GM19025 (cell line): ENCODE data around the gene C1QTNF4.
"Not testable (repeated sequence)": the region's sequence is repeated elsewhere in the genome, so short reads cannot be mapped to it uniquely, and the experiment has no call there.

ENCODE experiments used
- ATAC-seq: cut with Tn5 transposase; IDR thresholded peaks from one replicate; pipeline ENCODE4 v1.9.1; 2021; ENCODE audit warnings: mild to moderate bottlenecking, low read depth, moderate library complexity; ENCODE audit not compliant: unreplicated experiment

The C1QTNF4 gene

GRCh38 chr11:47593934-47594855, at the start of gene C1QTNF4:
Gene C1QTNF4, minus strand, starts transcription at chr11:47594411. Its CDS starts 3,601 bp downstream, at chr11:47590810.
- no peak for ATAC-seq

DNA sequence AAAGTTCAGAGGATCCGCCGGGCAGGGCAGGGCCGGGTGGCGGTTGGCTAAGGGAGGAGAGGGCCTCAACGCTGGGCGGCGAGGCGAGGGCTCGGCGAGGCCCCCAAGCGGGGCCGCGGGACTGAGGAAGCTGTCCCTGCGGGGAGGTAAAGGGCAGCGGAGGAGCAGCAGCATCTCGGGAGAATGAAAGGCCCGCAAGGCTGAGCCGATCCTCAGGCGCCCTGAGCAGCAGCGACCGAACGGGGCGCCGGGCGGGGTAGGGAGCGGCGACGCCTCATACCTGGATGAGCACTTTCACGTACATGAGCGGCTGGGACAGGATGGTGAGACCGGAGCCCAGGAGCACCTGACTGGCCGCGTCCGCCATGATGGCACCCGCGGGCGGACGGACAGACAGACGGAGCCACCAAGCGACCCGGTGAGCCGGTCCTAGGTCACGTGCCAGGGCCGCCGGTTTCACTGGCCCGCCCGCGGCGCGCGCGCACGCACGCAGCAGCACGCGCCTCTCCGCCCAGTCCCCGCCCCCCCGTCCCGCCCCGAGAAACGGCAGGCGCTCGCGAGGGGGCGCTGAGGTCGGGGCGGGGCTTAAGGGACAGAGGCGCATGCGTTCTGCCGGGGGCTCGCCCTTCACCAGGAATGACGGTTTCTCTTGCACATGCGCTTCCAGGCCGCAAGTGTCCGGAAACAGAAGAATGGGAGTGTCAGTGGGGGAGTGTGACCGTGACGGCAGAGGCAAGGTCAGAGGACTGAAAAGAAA, 48.1 kb upstream of the C1QTNF4 start, which contains the start of gene MTCH2:
MTCH2 (minus strand) TSS at position 461 of the 757 bp plus-strand sequence; CDS start at position 367, 94 bp downstream.
- peak; percentile 90 for ATAC-seq

DNA sequence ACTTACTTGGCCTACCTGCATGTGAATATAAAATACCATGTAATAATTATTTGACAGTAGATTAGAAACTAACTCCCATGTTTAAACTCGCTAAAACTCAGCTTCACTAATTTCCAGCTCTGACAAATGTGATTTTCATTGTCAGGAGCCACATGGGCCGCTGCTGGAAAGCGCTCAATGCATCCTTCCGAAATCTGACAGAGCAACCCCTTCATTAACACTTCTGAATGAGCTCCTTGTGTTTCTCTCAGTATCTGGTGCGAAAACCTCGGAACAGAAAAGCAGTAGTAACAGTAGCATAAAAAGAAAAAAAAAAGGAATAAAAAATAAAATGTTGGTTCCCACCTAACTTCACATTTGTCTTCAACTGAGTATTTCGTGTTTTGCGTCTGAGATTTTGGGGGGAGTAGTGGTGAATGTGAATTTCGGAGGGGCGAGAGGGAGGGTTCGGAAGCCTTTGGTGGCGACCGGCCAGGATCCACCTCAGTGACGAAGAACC, 47.4 kb upstream of the C1QTNF4 start:
- ATAC-seq: no peak

GRCh38 chr11:47640506-47640905, 46.3 kb upstream of the C1QTNF4 start:
- not testable (repeated sequence) for ATAC-seq

GRCh38 chr11:47636331-47636730, 42.1 kb upstream of the C1QTNF4 start:
- ATAC-seq: not testable (repeated sequence)

GRCh38 chr11:47631473-47631872, 37.3 kb upstream of the C1QTNF4 start:
- no peak for ATAC-seq

DNA sequence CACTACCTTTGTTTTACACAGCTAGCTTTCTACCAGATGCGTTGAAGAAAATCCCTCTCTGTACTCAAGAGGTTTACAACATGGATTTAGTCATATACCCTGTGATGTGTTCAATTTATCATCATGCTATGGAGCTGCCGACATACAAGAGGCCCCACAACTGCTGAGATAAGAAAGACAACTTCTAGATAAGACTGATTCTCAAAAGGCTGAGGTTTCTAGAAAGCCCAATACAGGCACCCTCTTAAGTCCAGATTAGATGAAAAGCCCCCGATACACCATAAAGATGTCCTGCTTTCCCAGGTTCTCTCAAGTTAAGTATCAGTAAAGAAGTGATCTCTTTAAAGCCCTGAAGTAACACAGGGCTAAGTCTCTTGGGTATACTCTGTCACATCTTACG, 33.8 kb upstream of the C1QTNF4 start:
- ATAC-seq: no peak

DNA sequence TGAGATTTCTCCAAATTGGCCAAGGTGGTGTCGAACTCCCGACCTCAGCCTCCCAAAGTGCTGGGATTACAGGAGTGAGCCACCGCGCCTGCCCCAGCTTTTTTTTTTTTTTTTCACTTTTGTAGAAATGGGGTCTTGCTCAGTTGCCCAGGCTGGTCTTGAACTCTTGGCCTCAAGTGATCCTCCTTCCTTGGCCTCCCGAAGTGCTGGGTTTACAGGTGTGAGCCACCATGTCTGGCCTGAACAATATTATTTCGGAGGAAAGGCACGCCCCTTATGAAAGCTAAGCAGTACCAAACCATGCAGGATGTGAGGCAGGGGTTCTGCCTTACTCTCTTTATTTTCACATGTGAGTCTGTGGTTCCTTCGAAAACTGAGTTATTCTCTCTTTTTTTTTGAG, 32.0 kb upstream of the C1QTNF4 start:
- ATAC-seq: no peak

DNA sequence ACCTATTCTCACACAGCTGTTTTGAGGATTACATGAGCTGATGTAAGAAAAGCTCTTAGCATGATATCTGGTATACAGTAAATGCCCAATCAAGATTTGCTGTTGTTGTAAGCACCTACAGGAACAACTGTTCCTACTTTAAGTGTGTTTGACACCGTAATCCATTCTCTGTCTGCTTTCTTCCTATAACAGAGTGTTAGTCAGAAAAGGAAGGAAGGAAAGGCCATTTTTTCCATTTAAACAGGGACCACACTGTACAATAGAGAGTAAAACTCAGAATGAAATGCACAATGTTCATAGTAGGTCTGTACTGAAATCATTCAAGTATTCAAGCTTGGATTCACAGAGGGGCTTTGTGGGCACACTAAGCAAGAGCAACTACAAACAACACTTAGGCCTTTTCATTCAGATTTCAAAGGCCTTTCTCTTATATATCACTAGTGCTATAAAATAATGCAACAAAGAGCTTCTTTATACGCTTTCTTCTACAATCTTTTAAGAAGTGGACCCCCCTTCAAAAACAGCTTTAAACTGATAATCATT, 26.7 kb upstream of the C1QTNF4 start:
- no peak for ATAC-seq

DNA sequence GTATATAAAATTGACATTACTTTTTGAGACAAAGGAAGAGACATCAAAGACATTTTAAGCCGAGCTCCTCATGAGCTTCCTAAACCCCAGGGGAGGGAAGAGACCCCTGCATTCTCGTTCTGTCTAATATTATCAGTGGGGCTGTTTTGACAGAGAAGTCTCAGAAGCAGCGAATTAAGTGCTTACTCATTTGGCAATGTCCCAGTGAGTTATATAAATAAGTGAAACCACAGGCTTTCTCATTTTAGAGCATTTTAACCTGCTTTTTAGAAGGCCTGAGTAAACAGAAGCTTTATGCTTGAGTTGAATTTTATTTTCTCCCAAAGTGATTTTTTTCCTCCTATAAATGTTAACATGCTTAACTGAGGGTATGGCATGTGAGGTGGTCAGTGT, 23.2 kb upstream of the C1QTNF4 start:
- no peak for ATAC-seq

GRCh38 chr11:47616726-47617416, 22.7 kb upstream of the C1QTNF4 start:
- no peak for ATAC-seq

DNA sequence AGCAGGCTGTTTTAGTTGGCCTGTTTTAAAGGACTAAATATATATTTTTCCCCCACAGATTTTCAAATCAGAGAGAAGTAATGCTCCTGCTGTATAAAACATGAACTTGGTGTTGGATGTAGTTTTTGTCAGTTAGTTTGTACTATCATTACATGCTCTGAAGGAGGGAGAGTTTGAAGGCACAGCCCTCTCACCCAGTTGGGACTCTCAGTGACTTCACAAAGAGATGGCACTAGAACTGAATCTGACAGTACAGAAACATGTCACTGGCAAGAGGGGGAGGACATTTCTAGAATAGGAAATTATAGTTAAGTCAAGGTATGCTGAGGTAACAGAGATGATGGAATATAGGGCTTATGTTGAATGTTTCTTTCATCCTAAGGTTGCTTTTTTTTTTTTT, 21.0 kb upstream of the C1QTNF4 start:
- no peak for ATAC-seq

DNA sequence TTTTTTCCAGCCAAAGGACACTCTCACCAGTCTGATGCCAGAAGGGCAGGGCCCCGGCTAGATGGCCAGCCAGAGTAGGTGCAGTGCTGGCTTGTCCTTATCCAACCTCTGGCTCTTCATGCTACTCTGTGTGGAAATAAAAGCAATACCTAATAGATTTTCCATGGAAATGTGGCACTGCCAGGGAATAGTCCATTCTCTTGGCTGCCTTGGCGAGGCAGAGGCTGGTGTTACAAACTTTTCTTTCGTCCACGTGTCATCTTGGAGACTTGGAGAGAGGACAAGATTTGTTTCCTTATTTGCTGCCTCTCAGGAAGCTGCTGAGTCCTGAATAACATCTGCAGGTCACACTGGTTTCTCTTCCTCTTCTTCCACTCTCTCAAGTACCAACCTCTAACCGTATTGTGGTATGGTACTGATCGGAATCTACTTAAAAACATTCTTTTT, 17.2 kb upstream of the C1QTNF4 start:
- ATAC-seq: no peak

GRCh38 chr11:47609675-47610074, 15.5 kb upstream of the C1QTNF4 start:
- ATAC-seq: no peak

GRCh38 chr11:47607380-47607779, 13.2 kb upstream of the C1QTNF4 start:
- no peak for ATAC-seq

- no peak for ATAC-seq
Measured at GRCh38 chr11:47606731-47607130, 12.5 kb upstream of the C1QTNF4 start.

- ATAC-seq: no peak
Measured at GRCh38 chr11:47605921-47606320, 11.7 kb upstream of the C1QTNF4 start.

GRCh38 chr11:47603295-47603694, 9.1 kb upstream of the C1QTNF4 start:
- ATAC-seq: no peak

DNA sequence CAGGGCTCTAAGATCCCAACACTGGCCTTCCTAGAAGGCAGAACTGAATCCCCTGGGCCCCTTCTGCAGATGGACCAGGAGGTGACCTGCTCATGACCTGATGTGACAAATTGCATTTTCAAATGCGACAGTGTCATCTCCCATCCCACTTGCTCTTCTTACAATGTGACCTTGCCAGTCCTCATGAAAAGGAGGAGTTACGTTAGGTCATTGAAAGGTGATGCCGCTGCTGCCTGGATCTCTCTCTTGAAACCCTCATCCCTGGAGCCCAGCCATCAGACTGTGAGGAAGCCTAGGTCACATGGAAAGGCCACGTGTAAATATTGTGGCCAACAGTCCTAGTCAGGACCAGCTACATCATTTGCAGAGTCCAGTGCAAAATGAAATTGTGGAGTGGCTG, 5.7 kb upstream of the C1QTNF4 start:
- no peak for ATAC-seq

- no peak for ATAC-seq
Measured at GRCh38 chr11:47595967-47596366, 1.8 kb upstream of the C1QTNF4 start.
